GM12878 (cell line): ENCODE results near the gene MAFB. TPM values are rescaled to one million over a fixed set of nuclear protein-coding genes. Genes with fewer than 3 reads are reported as not detected.

Source experiments
- ATAC-seq: fragments of 200-7000 bp; cut with Tn5 transposase; 3 replicates; pipeline ENCODE4 v1.9.1; 2020; ENCODE audit warnings: mild to moderate bottlenecking, moderate library complexity
- BruUV-seq: library from RNA; stranded (reverse); fragments of 400-500 nt; replicated peaks from 2 replicates; lab custom pipeline; 2021; lab: Mats Ljungman, UMichigan
- CTCF ChIA-PET: fragments of 300-600 bp; sonication (Branson Sonifier 250); formaldehyde crosslinking; extraction: SDS; loops from one replicate; lab custom pipeline; 2021; ENCODE audit warnings: inconsistent platforms; lab: Yijun Ruan, JAX
- POLR2A ChIA-PET: fragments of 350-600 bp; formaldehyde crosslinking; extraction: SDS; loops from one replicate; lab custom pipeline; 2021; ENCODE audit warnings: inconsistent platforms; lab: Charles Lee
- RAD21 ChIA-PET: fragments of 300-600 bp; sonication (Branson Sonifier 250); formaldehyde crosslinking; loops from one replicate; lab custom pipeline; 2023; ENCODE audit warnings: antibody characterized with exemption; ENCODE audit not compliant: unreplicated experiment; lab: Charles Lee
- SMC1A ChIA-PET: fragments of 300-600 bp; sonication (Branson Sonifier 250); formaldehyde crosslinking; loops from one replicate; lab custom pipeline; 2023; ENCODE audit not compliant: unreplicated experiment, uncharacterized antibody; lab: Charles Lee
- DNase-seq: peaks from one replicate; pipeline ENCODE4 v3.0.0-alpha.2; 2011; ENCODE audit warnings: low read depth, low spot score
- FAIRE-seq: peaks from 3 replicates; lab custom pipeline; 2011; peaks lifted over from hg19 to GRCh38; lab: Jason Lieb, UNC
- H2AFZ ChIP-seq: 2 replicates; pipeline ENCODE4 v1.6.0; 2011; ENCODE audit warnings: low read depth, low read length, control low read depth; ENCODE audit not compliant: control insufficient read depth
- H3K27ac ChIP-seq: 2 replicates; pipeline ENCODE4 v1.5.1; 2011; ENCODE audit warnings: control low read depth; ENCODE audit not compliant: control insufficient read depth, insufficient read depth
- H3K27me3 ChIP-seq, 2 experiments: replicated peaks in 1 of 2; 2 replicates each; pipeline versions ENCODE4 v1.6.0 to v1.6.1; 2011; ENCODE audit warnings: low read length in 1 of 2; ENCODE audit not compliant: control insufficient read depth in 2 of 2, insufficient read depth in 2 of 2
- H3K36me3 ChIP-seq, 2 experiments: 2 replicates each; pipeline ENCODE4 v1.5.1; 2011; ENCODE audit warnings: low read length in 1 of 2; ENCODE audit not compliant: control insufficient read depth in 2 of 2, insufficient read depth in 2 of 2
- H3K4me1 ChIP-seq: 2 replicates; pipeline ENCODE4 v1.6.1; 2011; ENCODE audit warnings: mild to moderate bottlenecking, low read length, moderate library complexity, mixed read lengths; ENCODE audit not compliant: control insufficient read depth, insufficient read depth
- H3K4me2 ChIP-seq: 2 replicates; pipeline ENCODE4 v1.6.0; 2011; ENCODE audit warnings: control low read depth; ENCODE audit not compliant: control insufficient read depth, insufficient read depth
- H3K4me3 ChIP-seq: fragments of 200-600 bp; sonication (generic); 2 replicates; pipeline ENCODE4 v1.5.1; 2016
- H3K79me2 ChIP-seq: 2 replicates; pipeline ENCODE4 v1.6.0; 2011; ENCODE audit warnings: low read length; ENCODE audit not compliant: control insufficient read depth, insufficient read depth
- H3K9ac ChIP-seq: 2 replicates; pipeline ENCODE4 v1.8.0; 2011; ENCODE audit warnings: low read length, control low read depth, mixed read lengths; ENCODE audit not compliant: control insufficient read depth, insufficient read depth
- H3K9me3 ChIP-seq: replicated peaks from 3 replicates; pipeline ENCODE4 v1.5.1; 2011; ENCODE audit warnings: mild to moderate bottlenecking, low read length; ENCODE audit not compliant: control insufficient read depth, insufficient read depth
- H4K20me1 ChIP-seq: 2 replicates; pipeline ENCODE4 v1.6.0; 2011; ENCODE audit not compliant: control insufficient read depth, insufficient read depth
- CBX5 ChIP-seq: sonication (generic); IDR thresholded peaks from 2 replicates; pipeline ENCODE4 v1.6.1; 2016; ENCODE audit warnings: low read depth, moderate library complexity, mild to moderate bottlenecking, inconsistent platforms
- E4F1 ChIP-seq: fragments of 450-650 bp; IDR thresholded peaks from 2 replicates; pipeline ENCODE4 v1.6.1; 2018; ENCODE audit warnings: borderline replicate concordance, mild to moderate bottlenecking; ENCODE audit not compliant: partially characterized antibody
- MEF2B ChIP-seq: fragments of 450-650 bp; IDR thresholded peaks from 2 replicates; pipeline ENCODE4 v1.6.1; 2018; ENCODE audit warnings: mild to moderate bottlenecking, moderate library complexity; ENCODE audit not compliant: partially characterized antibody, poor library complexity, severe bottlenecking
- MYC ChIP-seq: IDR thresholded peaks from 2 replicates; pipeline ENCODE4 v1.6.1; 2011; ENCODE audit warnings: mild to moderate bottlenecking, low read length, moderate library complexity, inconsistent platforms; ENCODE audit not compliant: insufficient read depth, insufficient replicate concordance, insufficient read length, severe bottlenecking
- NR2C2 ChIP-seq: IDR thresholded peaks from 2 replicates; pipeline ENCODE4 v1.6.1; 2011; ENCODE audit warnings: borderline replicate concordance, low read depth; ENCODE audit not compliant: control insufficient read depth, insufficient read length
- RAD51 ChIP-seq: fragments of 450-650 bp; IDR thresholded peaks from 2 replicates; pipeline ENCODE4 v1.6.1; 2016; ENCODE audit warnings: moderate library complexity, mild to moderate bottlenecking, inconsistent platforms
- RELA ChIP-seq: fragments of 450-650 bp; IDR thresholded peaks from 2 replicates; pipeline ENCODE4 v1.8.0; 2014; ENCODE audit warnings: borderline replicate concordance; ENCODE audit not compliant: partially characterized antibody
- SPI1 ChIP-seq: IDR thresholded peaks from 2 replicates; pipeline ENCODE4 v1.6.1; 2011; ENCODE audit warnings: low read depth, mild to moderate bottlenecking, low read length, moderate library complexity, borderline replicate concordance; ENCODE audit not compliant: insufficient read depth
- SREBF2 ChIP-seq: IDR thresholded peaks from 2 replicates; pipeline ENCODE4 v1.6.1; 2012; ENCODE audit warnings: mild to moderate bottlenecking, low read length
- TCF12 ChIP-seq: IDR thresholded peaks from 2 replicates; pipeline ENCODE4 v1.6.1; 2011; ENCODE audit warnings: low read depth, mild to moderate bottlenecking, low read length
- YY1 ChIP-seq: IDR thresholded peaks from 2 replicates; pipeline ENCODE4 v1.6.1; 2011; ENCODE audit warnings: low read depth, mild to moderate bottlenecking, low read length
- ZBTB11 ChIP-seq: fragments of 450-650 bp; formaldehyde crosslinking; IDR thresholded peaks from 2 replicates; pipeline ENCODE4 v1.5.0; 2022; ENCODE audit warnings: mild to moderate bottlenecking, missing genetic modification characterization
- ZNF384 ChIP-seq: IDR thresholded peaks from 2 replicates; pipeline ENCODE4 v1.6.1; 2012; ENCODE audit warnings: low read depth, mild to moderate bottlenecking, low read length, improper control_type of control experiment, borderline replicate concordance
- ZNF592 ChIP-seq: fragments of 450-650 bp; IDR thresholded peaks from 2 replicates; pipeline ENCODE4 v1.6.1; 2017; ENCODE audit warnings: mild to moderate bottlenecking, moderate library complexity
- WGBS: methylation state at CpG from one replicate; pipeline ENCODE4 v1.1.6; 2016; ENCODE audit warnings: low lambda C conversion rate; ENCODE audit not compliant: insufficient replicate concordance, insufficient coverage; ENCODE audit errors: missing lambda C conversion rate; 5-methylcytosine and 5-hydroxymethylcytosine counted together
- in situ Hi-C: fragments of 300-500 bp; cut with MboI; formaldehyde crosslinking; loops from 9 replicates; pipeline ENCODE4 v1.14.3; 2018; ENCODE audit warnings: mixed read lengths
- intact Hi-C: fragments of 100-400 bp; cut with micrococcal nuclease; formaldehyde crosslinking; loops from one replicate; pipeline ENCODE4 v1.14.2; 2022; ENCODE audit not compliant: unreplicated experiment
- polyA plus RNA-seq, 11 experiments: library from polyadenylated mRNA; depleted of rRNA in 4 of 11; unstranded in 6 of 11; stranded (reverse) in 5 of 11; fragments of >200 nt; fragmentation: Nextera tagmentation in 4 of 11; fragmentation: Illumina TruSeq in 1 of 11; extraction: Ambion mirVana in 4 of 11; extraction: Trizol in 1 of 11; gene quantifications; 1 replicate in 1 of 11; 2 replicates in 10 of 11; pipeline versions ENCODE4 v1.2.1 to v1.2.3, GENCODE V29; 2011 to 2016; ENCODE audit warnings: inconsistent platforms in 2 of 11, missing spikeins in 2 of 11, low read depth in 1 of 11
- total RNA-seq, 4 experiments: library from RNA; depleted of rRNA in 3 of 4; stranded (reverse); fragments of >200 nt in 3 of 4; fragmentation: Illumina TruSeq in 1 of 4; extraction: Trizol in 1 of 4; gene quantifications; 2 replicates each; pipeline versions ENCODE4 v1.2.1 to v1.2.3, GENCODE V29; 2013 to 2021

MAFB gene
- total and polyA plus RNA-seq, 10 of the 15 experiments (the other 5 are each of a cell fraction or from before 2014, with no cell fraction given) = 0.01 to 0.08 (median 0.01) TPM; not detected in 7

GRCh38 chr20:40726776-40727175, 37.7 kb upstream of the MAFB start:
- no peaks in the 10 kb centered on the region for H4K20me1 ChIP-seq
- intact Hi-C loops (no loop called here), in situ Hi-C loops (loop anchor here (25.0 kb wide), 1 partner anchor 361 kb away; no protein-coding TSS in a partner anchor)
- ATAC-seq = no peak
- H3K9me3 ChIP-seq = no peaks in the 10 kb centered on the region
- no peak overlapping the region for H3K9ac ChIP-seq
- no peaks in the 10 kb centered on the region for H3K79me2 ChIP-seq
- 9% methylated on average over 3 of the region's 3 CpGs for WGBS
- no peak for FAIRE-seq
- H3K4me2 ChIP-seq = no peak overlapping the region
- no peak for DNase-seq
- no TSS peak for BruUV-seq
- no peak overlapping the region for H2AFZ ChIP-seq
- ChIA-PET CTCF (interaction anchor here (1.7 kb wide), 1 partner anchor 14 kb away, joined by 6 read pairs; no protein-coding TSS in a partner anchor), SMC1A (no interaction called here), RAD21 (no interaction called here), POLR2A (no interaction called here)
- H3K27ac ChIP-seq = no peak overlapping the region
- no peaks in the 10 kb centered on the region for H3K36me3 ChIP-seq
- no peak overlapping the region for H3K4me3 ChIP-seq
- H3K4me1 ChIP-seq = no peaks in the 10 kb centered on the region
- no peaks in the 10 kb centered on the region; a peak in 2 of 4 replicates for H3K27me3 ChIP-seq
- TF ChIP-seq ZBTB11 (no peak), ZNF384 (no peak), MYC (no peak), SPI1 (no peak), RAD51 (no peak), CBX5 (no peak), NR2C2 (no peak), MEF2B (no peak), YY1 (no peak), E4F1 (no peak), ZNF592 (no peak), SREBF2 (no peak), RELA (no peak), TCF12 (no peak)
